DOHH2 (cell line): ENCODE results near the gene FGFBP1.

Source experiments
- CTCF ChIP-seq: fragments of 200-600 bp; sonication (generic); IDR thresholded peaks from one replicate; pipeline ENCODE4 v1.5.1; 2014; ENCODE audit warnings: antibody characterized with exemption, mild to moderate bottlenecking, low read depth, low read length; ENCODE audit not compliant: poor library complexity, severe bottlenecking
- EZH2phosphoT487 ChIP-seq: fragments of 200-600 bp; sonication (generic); IDR thresholded peaks from 2 replicates; pipeline ENCODE4 v1.6.1; 2017; ENCODE audit warnings: borderline replicate concordance, mild to moderate bottlenecking, antibody characterized with exemption, low read length, moderate library complexity, mixed read lengths

GRCh38 chr4:15971068-15971801 is 32.7 kb upstream of the FGFBP1 start:
- TF ChIP-seq CTCF (no peak), EZH2phosphoT487 (no peak)
